Kidney epithelial cell (primary cell): ENCODE measurements around the gene ARX. TPM values are rescaled to one million over a fixed set of nuclear protein-coding genes. Genes with fewer than 3 reads are reported as not detected.

ENCODE experiments used
- DNase-seq: peaks from one replicate; pipeline ENCODE4 v3.0.0-alpha.2; 2010; ENCODE audit warnings: low read depth
- H3K27me3 ChIP-seq: 2 replicates; pipeline ENCODE4 v1.6.0; 2011; ENCODE audit warnings: low read length; ENCODE audit not compliant: control insufficient read depth, insufficient read depth
- H3K36me3 ChIP-seq: 2 replicates; pipeline ENCODE4 v1.5.1; 2011; ENCODE audit warnings: low read length; ENCODE audit not compliant: control insufficient read depth, insufficient read depth
- H3K4me3 ChIP-seq: 2 replicates; pipeline ENCODE4 v1.5.1; 2011; ENCODE audit warnings: low read depth, mild to moderate bottlenecking, control low read depth, low read length
- CTCF ChIP-seq: IDR thresholded peaks from 2 replicates; pipeline ENCODE4 v1.5.1; 2011; ENCODE audit warnings: mild to moderate bottlenecking, moderate library complexity, low read length, control low read depth, inconsistent platforms; ENCODE audit not compliant: insufficient read depth, poor library complexity, severe bottlenecking
- total RNA-seq: library from RNA; depleted of rRNA; stranded (reverse); fragments of >200 nt; gene quantifications from 2 replicates; pipeline ENCODE4 v1.2.3, GENCODE V29; 2015

The ARX gene
- total RNA-seq, 1 donor from 2014 or later: not detected

GRCh38 chrX:25048178-25048577 is 32.4 kb upstream of the ARX start:
- no peaks in the 10 kb centered on the region for H3K36me3 ChIP-seq
- no peak for TF ChIP-seq CTCF
- no peak overlapping the region for H3K4me3 ChIP-seq
- DNase-seq: no peak
- no peaks in the 10 kb centered on the region for H3K27me3 ChIP-seq

GRCh38 chrX:25043192-25043591 is 27.4 kb upstream of the ARX start:
- no peak overlapping the region for H3K4me3 ChIP-seq
- no peak for DNase-seq
- no peak for TF ChIP-seq CTCF
- H3K36me3 ChIP-seq: no peaks in the 10 kb centered on the region
- no peaks in the 10 kb centered on the region for H3K27me3 ChIP-seq

- Histone ChIP-seq H3K4me3 (no peak overlapping the region), H3K27me3 (no peaks in the 10 kb centered on the region), H3K36me3 (no peaks in the 10 kb centered on the region)
- no peak for TF ChIP-seq CTCF
- DNase-seq: no peak
Measured at GRCh38 chrX:25039036-25039435, 23.3 kb upstream of the ARX start.

- H3K27me3 ChIP-seq: no peaks in the 10 kb centered on the region
- H3K36me3 ChIP-seq: no peaks in the 10 kb centered on the region
- no peak for DNase-seq
- no peak for TF ChIP-seq CTCF
- H3K4me3 ChIP-seq: no peak overlapping the region
Measured at GRCh38 chrX:25034889-25035288, 19.1 kb upstream of the ARX start.

- no peak overlapping the region for H3K4me3 ChIP-seq
- TF ChIP-seq CTCF: no peak
- DNase-seq: no peak
Measured at GRCh38 chrX:25029288-25029825, 13.6 kb upstream of the ARX start.

GRCh38 chrX:25028726-25029125 is 13.0 kb upstream of the ARX start:
- TF ChIP-seq CTCF: no peak
- Histone ChIP-seq H3K27me3 (peaks cover 5% of the 10 kb centered on the region), H3K4me3 (no peak overlapping the region), H3K36me3 (no peaks in the 10 kb centered on the region)
- no peak for DNase-seq

More at GRCh38 chrX:25029288-25029825, 13.6 kb upstream of the ARX start:
- H3K27me3 ChIP-seq: no peaks in the 10 kb centered on the region
- no peaks in the 10 kb centered on the region for H3K36me3 ChIP-seq
